Smooth muscle cell (in vitro differentiated cells): ENCODE data around the gene CACNA2D4. TPM values are rescaled to one million over a fixed set of nuclear protein-coding genes. Genes with fewer than 3 reads are reported as not detected.

Experiments
- DNase-seq: peaks from one replicate; lab custom pipeline; 2025; ENCODE audit not compliant: unreplicated experiment; lab: John Stamatoyannopoulos, UW
- H2AFZ ChIP-seq: fragments of 200-600 bp; sonication (generic); 2 replicates; pipeline ENCODE4 v1.6.0; 2016; ENCODE audit warnings: antibody characterized with exemption, low read depth, mild to moderate bottlenecking
- H3F3A ChIP-seq: fragments of 200-600 bp; sonication (generic); 2 replicates; pipeline ENCODE4 v1.6.0; 2017; ENCODE audit warnings: antibody characterized with exemption, low read depth
- H3K27ac ChIP-seq: fragments of 200-600 bp; sonication (generic); 2 replicates; pipeline ENCODE4 v1.5.1; 2016; ENCODE audit warnings: low read depth, mild to moderate bottlenecking
- H3K27me3 ChIP-seq: fragments of 200-600 bp; sonication (generic); 2 replicates; pipeline ENCODE4 v1.6.1; 2016; ENCODE audit warnings: low read depth, mild to moderate bottlenecking
- H3K36me3 ChIP-seq: fragments of 200-600 bp; sonication (generic); 2 replicates; pipeline ENCODE4 v1.5.1; 2016; ENCODE audit warnings: low read depth
- H3K4me1 ChIP-seq: fragments of 200-600 bp; sonication (generic); 2 replicates; pipeline ENCODE4 v1.5.1; 2016; ENCODE audit warnings: low read depth
- H3K4me2 ChIP-seq: fragments of 200-600 bp; sonication (generic); 2 replicates; pipeline ENCODE4 v1.6.0; 2016; ENCODE audit warnings: mild to moderate bottlenecking
- H3K4me3 ChIP-seq: fragments of 200-600 bp; sonication (generic); 2 replicates; pipeline ENCODE4 v1.5.1; 2016; ENCODE audit warnings: mild to moderate bottlenecking
- H3K79me2 ChIP-seq: fragments of 200-600 bp; sonication (generic); 2 replicates; pipeline ENCODE4 v1.6.0; 2016; ENCODE audit warnings: low read depth, mild to moderate bottlenecking
- H3K9ac ChIP-seq: fragments of 200-600 bp; sonication (generic); 2 replicates; pipeline ENCODE4 v1.6.0; 2016; ENCODE audit warnings: low read depth
- H3K9me3 ChIP-seq: fragments of 200-600 bp; sonication (generic); replicated peaks from 2 replicates; pipeline ENCODE4 v1.5.1; 2016; ENCODE audit warnings: low read depth
- H4K20me1 ChIP-seq: fragments of 200-600 bp; sonication (generic); 2 replicates; pipeline ENCODE4 v1.6.0; 2016; ENCODE audit warnings: low read depth
- whole genome bisulfite sequencing: methylation state at CpG from one replicate; pipeline ENCODE4 v1.1.7; 2016; ENCODE audit warnings: low lambda C conversion rate; 5-methylcytosine and 5-hydroxymethylcytosine counted together
- polyA plus RNA-seq: library from polyadenylated mRNA; unstranded; fragments of >200 nt; fragmentation: Nextera tagmentation; extraction: Ambion mirVana; gene quantifications from 2 replicates; pipeline ENCODE4 v1.2.1, GENCODE V29; 2016
- total RNA-seq: library from RNA; depleted of rRNA; stranded (reverse); fragments of >200 nt; gene quantifications from 2 replicates; pipeline ENCODE4 v1.2.3, GENCODE V29; 2014
- TF ChIP-seq, protein P1 (sequence below): fragments of 200-600 bp; sonication (generic); IDR thresholded peaks from 2 replicates; pipeline ENCODE4 v1.5.1; 2017; ENCODE audit warnings: borderline replicate concordance, mild to moderate bottlenecking, antibody characterized with exemption; ENCODE audit not compliant: insufficient read depth, poor library complexity, severe bottlenecking

CACNA2D4 gene
- total and polyA plus RNA-seq, 2 experiments from 2014 or later = 0.98 TPM; not detected in 1

DNA sequence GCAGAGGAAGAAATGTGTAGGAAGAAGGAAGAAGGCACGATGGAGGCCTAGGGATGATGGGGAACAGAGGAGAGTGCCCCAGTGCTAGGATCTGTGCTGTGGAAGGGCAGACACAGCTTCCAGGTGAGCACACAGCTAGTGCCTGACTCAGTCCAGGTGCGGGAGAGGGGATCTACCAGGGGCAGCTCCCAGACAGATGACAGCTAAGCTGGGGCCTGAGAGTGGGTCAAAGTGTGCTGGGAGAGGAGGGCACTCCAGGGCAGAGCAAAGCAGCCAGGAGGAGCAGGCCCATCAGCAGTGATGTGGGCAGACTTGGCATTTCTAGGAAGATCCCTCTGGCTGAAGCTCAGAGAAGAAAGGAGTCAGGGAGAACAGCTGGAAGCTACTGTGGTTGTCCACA is 61.4 kb downstream of the CACNA2D4 start:
- TF ChIP-seq, protein P1, sequence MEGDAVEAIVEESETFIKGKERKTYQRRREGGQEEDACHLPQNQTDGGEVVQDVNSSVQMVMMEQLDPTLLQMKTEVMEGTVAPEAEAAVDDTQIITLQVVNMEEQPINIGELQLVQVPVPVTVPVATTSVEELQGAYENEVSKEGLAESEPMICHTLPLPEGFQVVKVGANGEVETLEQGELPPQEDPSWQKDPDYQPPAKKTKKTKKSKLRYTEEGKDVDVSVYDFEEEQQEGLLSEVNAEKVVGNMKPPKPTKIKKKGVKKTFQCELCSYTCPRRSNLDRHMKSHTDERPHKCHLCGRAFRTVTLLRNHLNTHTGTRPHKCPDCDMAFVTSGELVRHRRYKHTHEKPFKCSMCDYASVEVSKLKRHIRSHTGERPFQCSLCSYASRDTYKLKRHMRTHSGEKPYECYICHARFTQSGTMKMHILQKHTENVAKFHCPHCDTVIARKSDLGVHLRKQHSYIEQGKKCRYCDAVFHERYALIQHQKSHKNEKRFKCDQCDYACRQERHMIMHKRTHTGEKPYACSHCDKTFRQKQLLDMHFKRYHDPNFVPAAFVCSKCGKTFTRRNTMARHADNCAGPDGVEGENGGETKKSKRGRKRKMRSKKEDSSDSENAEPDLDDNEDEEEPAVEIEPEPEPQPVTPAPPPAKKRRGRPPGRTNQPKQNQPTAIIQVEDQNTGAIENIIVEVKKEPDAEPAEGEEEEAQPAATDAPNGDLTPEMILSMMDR = no peak
- 50% methylated on average over 2 of the region's 2 CpGs for WGBS

DNA sequence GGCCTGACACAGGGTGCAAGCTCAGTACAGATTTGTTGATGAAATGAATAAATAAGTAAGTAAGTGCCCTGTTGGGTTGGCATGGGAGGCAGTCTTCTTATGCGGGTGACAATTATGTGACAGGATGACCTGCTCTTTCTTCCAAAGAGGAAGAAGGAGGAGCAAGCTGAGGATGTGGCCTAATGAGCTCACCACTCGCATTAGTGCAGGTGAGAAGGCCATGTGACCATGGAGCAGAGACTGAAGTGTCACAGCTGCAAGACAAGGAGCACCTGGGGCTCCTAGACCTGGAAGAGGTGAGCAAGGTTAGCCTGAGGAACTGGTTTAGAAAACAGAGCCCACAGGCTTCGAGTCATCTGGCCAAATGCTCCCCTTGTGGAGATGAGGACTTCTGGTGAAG is 63.2 kb downstream of the CACNA2D4 start:
- Histone ChIP-seq H3K36me3 (no peaks in the 10 kb centered on the region), H3K27ac (no peak overlapping the region), H3K9me3 (no peaks in the 10 kb centered on the region), H3K27me3 (no peaks in the 10 kb centered on the region), H3K4me1 (no peaks in the 10 kb centered on the region), H3K79me2 (no peaks in the 10 kb centered on the region), H3K4me2 (no peak overlapping the region), H3K4me3 (no peak overlapping the region), H2AFZ (no peak overlapping the region), H3F3A (no peaks in the 10 kb centered on the region), H3K9ac (no peak overlapping the region), H4K20me1 (no peaks in the 10 kb centered on the region)
- DNase-seq = no peak
- 80% methylated on average over 3 of the region's 3 CpGs for whole genome bisulfite sequencing
- TF ChIP-seq, protein P1 = no peak

More for the DNA sequence above, 61.4 kb downstream of the CACNA2D4 start:
- Histone ChIP-seq H3K9ac (no peak overlapping the region), H3K4me2 (no peak overlapping the region), H3F3A (no peaks in the 10 kb centered on the region), H3K9me3 (no peaks in the 10 kb centered on the region), H3K4me3 (no peak overlapping the region), H3K79me2 (no peaks in the 10 kb centered on the region), H3K4me1 (no peaks in the 10 kb centered on the region), H3K36me3 (no peaks in the 10 kb centered on the region), H2AFZ (no peak overlapping the region), H3K27ac (no peak overlapping the region), H4K20me1 (no peaks in the 10 kb centered on the region), H3K27me3 (no peaks in the 10 kb centered on the region)
- no peak for DNase-seq

DNA sequence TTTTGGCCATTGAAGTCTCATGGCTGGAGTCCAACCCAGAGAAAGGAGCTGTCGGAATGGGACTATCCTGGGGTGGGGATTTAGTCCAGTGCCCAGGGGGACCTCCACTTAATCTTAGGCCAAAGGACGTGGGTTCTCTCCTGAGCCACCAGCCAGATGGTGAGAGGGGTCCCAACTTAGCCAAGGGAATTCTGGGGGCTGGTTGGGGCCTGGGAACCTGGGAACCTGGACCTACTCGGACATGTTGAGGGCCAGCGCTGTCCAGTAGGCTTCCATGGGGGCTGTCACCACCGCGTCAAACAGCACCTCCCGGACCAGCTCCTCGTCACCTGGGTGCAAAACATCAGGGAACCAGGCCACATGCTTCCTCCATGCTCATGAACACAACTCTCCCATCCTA is 64.7 kb downstream of the CACNA2D4 start:
- H3F3A ChIP-seq = no peaks in the 10 kb centered on the region
- H3K9ac ChIP-seq = no peak overlapping the region
- no peak overlapping the region for H3K4me3 ChIP-seq
- no peak overlapping the region for H2AFZ ChIP-seq
- no peaks in the 10 kb centered on the region for H3K4me1 ChIP-seq
- H3K9me3 ChIP-seq = no peaks in the 10 kb centered on the region
- TF ChIP-seq, protein P1 = no peak
- no peaks in the 10 kb centered on the region for H3K27me3 ChIP-seq
- WGBS = 95% methylated on average over 8 of the region's 8 CpGs
- H3K36me3 ChIP-seq = no peaks in the 10 kb centered on the region
- H3K27ac ChIP-seq = no peak overlapping the region
- no peaks in the 10 kb centered on the region for H3K79me2 ChIP-seq
- no peak for DNase-seq
- H4K20me1 ChIP-seq = no peaks in the 10 kb centered on the region
- no peak overlapping the region for H3K4me2 ChIP-seq

DNA sequence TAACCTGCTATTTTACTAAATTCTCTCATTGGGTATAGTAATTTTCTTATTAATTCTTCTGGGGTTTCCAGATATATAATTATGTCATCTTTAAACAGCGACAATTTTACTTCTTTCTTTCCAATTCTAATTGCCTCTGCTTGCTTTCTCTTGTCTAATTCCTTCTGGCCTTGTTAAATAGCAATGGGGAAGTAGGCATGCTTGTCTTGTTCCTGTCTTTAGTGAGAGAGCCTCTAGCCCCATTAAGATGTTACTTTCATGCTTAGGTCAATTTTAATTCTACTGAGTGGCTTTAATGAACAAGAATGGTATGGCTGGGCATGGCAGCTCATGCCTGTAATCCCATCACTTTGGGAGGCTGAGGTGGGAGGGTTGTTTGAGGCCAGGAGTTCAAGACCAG is 66.4 kb downstream of the CACNA2D4 start:
- no peaks in the 10 kb centered on the region for H3K9me3 ChIP-seq
- no peaks in the 10 kb centered on the region for H3F3A ChIP-seq
- no peak overlapping the region for H3K4me3 ChIP-seq
- no peaks in the 10 kb centered on the region for H4K20me1 ChIP-seq
- no peaks in the 10 kb centered on the region for H3K27me3 ChIP-seq
- TF ChIP-seq, protein P1 = no peak
- no peaks in the 10 kb centered on the region for H3K36me3 ChIP-seq
- no peaks in the 10 kb centered on the region for H3K4me1 ChIP-seq
- H3K4me2 ChIP-seq = no peak overlapping the region
- no peak overlapping the region for H3K9ac ChIP-seq
- no peaks in the 10 kb centered on the region for H3K79me2 ChIP-seq
- WGBS = 87% methylated on average over 1 of the region's 1 CpG
- no peak for DNase-seq
- no peak overlapping the region for H2AFZ ChIP-seq
- no peak overlapping the region for H3K27ac ChIP-seq
